Endothelial cell of umbilical vein (primary cell): ENCODE data around the gene ATG101. TPM values are rescaled to one million over a fixed set of nuclear protein-coding genes. Genes with fewer than 3 reads are reported as not detected.

Experiments used
- BruUV-seq: library from RNA; stranded (reverse); fragments of 400-500 nt; replicated peaks from 2 replicates; lab custom pipeline; 2021; lab: Mats Ljungman, UMichigan
- CTCF ChIA-PET: fragments of 300-600, 350-600 bp; sonication (Branson Sonifier 250); formaldehyde crosslinking; loops from one replicate; lab custom pipeline; 2021; ENCODE audit warnings: antibody characterized with exemption, inconsistent platforms; lab: Charles Lee
- POLR2A ChIA-PET: fragments of 300-600, 350-600 bp; sonication (Branson Sonifier 250); formaldehyde crosslinking; loops from one replicate; lab custom pipeline; 2021; ENCODE audit warnings: antibody characterized with exemption, inconsistent platforms; lab: Charles Lee
- DNase-seq: peaks from one replicate; pipeline ENCODE4 v3.0.0-alpha.2; 2011; ENCODE audit warnings: low read depth, low spot score
- FAIRE-seq: peaks from 2 replicates; lab custom pipeline; 2011; peaks lifted over from hg19 to GRCh38; lab: Jason Lieb, UNC
- H2AFZ ChIP-seq: 2 replicates; pipeline ENCODE4 v1.6.0; 2012; ENCODE audit warnings: low read depth, low read length, control low read depth, inconsistent platforms
- H3K27ac ChIP-seq: 2 replicates; pipeline ENCODE4 v1.5.1; 2011; ENCODE audit warnings: low read depth, mild to moderate bottlenecking, control low read depth, low read length, moderate library complexity; ENCODE audit not compliant: insufficient read depth
- H3K27me3 ChIP-seq, 2 experiments: 2 replicates each; pipeline versions ENCODE4 v1.6.0 to v1.6.1; 2011; ENCODE audit warnings: low read length in 2 of 2, mixed read lengths in 1 of 2; ENCODE audit not compliant: control insufficient read depth in 2 of 2, insufficient read depth in 2 of 2
- H3K36me3 ChIP-seq, 2 experiments: 2 replicates in 1 of 2; 3 replicates in 1 of 2; pipeline ENCODE4 v1.5.1; 2011; ENCODE audit warnings: low read length in 2 of 2, mild to moderate bottlenecking in 1 of 2, moderate library complexity in 1 of 2; ENCODE audit not compliant: control insufficient read depth in 2 of 2, insufficient read depth in 2 of 2; ENCODE audit errors: extremely low read depth in 1 of 2
- H3K4me1 ChIP-seq: 3 replicates; pipeline ENCODE4 v1.5.1; 2011; ENCODE audit warnings: mild to moderate bottlenecking, low read length; ENCODE audit not compliant: control insufficient read depth, insufficient read depth; ENCODE audit errors: extremely low read depth
- H3K4me2 ChIP-seq: 2 replicates; pipeline ENCODE4 v1.6.1; 2011; ENCODE audit warnings: low read length, control low read depth, mixed read lengths; ENCODE audit not compliant: insufficient read depth
- H3K4me3 ChIP-seq, 3 experiments: fragments of 200-600 bp in 1 of 3; sonication (generic), shearing (Covaris generic) in 1 of 3; replicated peaks in 1 of 3; 2 replicates each; pipeline ENCODE4 v1.5.1; 2011 to 2016; ENCODE audit warnings: control low read depth in 3 of 3, low read length in 3 of 3, mild to moderate bottlenecking in 2 of 3, inconsistent platforms in 1 of 3, low read depth in 1 of 3, moderate library complexity in 1 of 3; ENCODE audit not compliant: insufficient read depth in 1 of 3
- H3K79me2 ChIP-seq: 2 replicates; pipeline ENCODE4 v1.6.0; 2012; ENCODE audit warnings: low read length, inconsistent platforms; ENCODE audit not compliant: control insufficient read depth, insufficient read depth
- H3K9ac ChIP-seq: replicated peaks from 2 replicates; pipeline ENCODE3; 2011; ENCODE audit warnings: low read length, control low read depth; ENCODE audit not compliant: insufficient read depth; ENCODE audit errors: extremely low read depth
- H3K9me1 ChIP-seq: replicated peaks from 3 replicates; pipeline ENCODE4 v1.6.0; 2011; ENCODE audit warnings: mild to moderate bottlenecking, low read length; ENCODE audit not compliant: control insufficient read depth, insufficient read depth; ENCODE audit errors: extremely low read depth
- H3K9me3 ChIP-seq: replicated peaks from 2 replicates; pipeline ENCODE4 v1.5.1; 2012; ENCODE audit warnings: low read length, inconsistent platforms; ENCODE audit not compliant: control insufficient read depth, insufficient read depth
- H4K20me1 ChIP-seq: replicated peaks from 2 replicates; pipeline ENCODE3; 2011; ENCODE audit warnings: mild to moderate bottlenecking, low read length; ENCODE audit not compliant: control insufficient read depth, insufficient read depth; ENCODE audit errors: extremely low read depth
- CTCF ChIP-seq, 2 donors: IDR thresholded peaks; 1 replicate in 1 of 2; 2 replicates in 1 of 2; pipeline ENCODE4 v1.5.1; 2011; ENCODE audit warnings: low read length in 2 of 2, mild to moderate bottlenecking in 2 of 2, moderate library complexity in 2 of 2, control low read depth in 1 of 2, inconsistent platforms in 1 of 2, low read depth in 1 of 2; ENCODE audit not compliant: insufficient read depth in 1 of 2; ENCODE audit errors: extremely low read depth in 1 of 2
- EZH2 ChIP-seq: IDR thresholded peaks from 2 replicates; pipeline ENCODE4 v1.6.1; 2012; ENCODE audit warnings: borderline replicate concordance, low read depth, mild to moderate bottlenecking, moderate library complexity, low read length, inconsistent platforms; ENCODE audit not compliant: severe bottlenecking
- FOS ChIP-seq: IDR thresholded peaks from 2 replicates; pipeline ENCODE4 v1.6.1; 2011; ENCODE audit warnings: mild to moderate bottlenecking, low read length, moderate library complexity, borderline replicate concordance; ENCODE audit not compliant: insufficient read depth
- GATA2 ChIP-seq: IDR thresholded peaks from 2 replicates; pipeline ENCODE4 v1.7.0; 2011; ENCODE audit warnings: low read depth, mild to moderate bottlenecking, moderate library complexity, mixed read lengths, low read length; ENCODE audit not compliant: insufficient read length, insufficient read depth
- JUN ChIP-seq: IDR thresholded peaks from 2 replicates; pipeline ENCODE4 v1.6.1; 2011; ENCODE audit warnings: borderline replicate concordance, low read depth; ENCODE audit not compliant: insufficient read length, insufficient read depth
- MAX ChIP-seq: IDR thresholded peaks from 2 replicates; pipeline ENCODE4 v1.6.1; 2011; ENCODE audit not compliant: insufficient read depth, insufficient read length
- MYC ChIP-seq: IDR thresholded peaks from one replicate; pipeline ENCODE4 v1.6.1; 2011; ENCODE audit warnings: mild to moderate bottlenecking, low read depth, low read length
- POLR2A ChIP-seq: IDR thresholded peaks from 2 replicates; pipeline ENCODE4 v1.6.1; 2012; ENCODE audit warnings: low read depth, mild to moderate bottlenecking, control low read depth, low read length
- POLR2AphosphoS5 ChIP-seq: IDR thresholded peaks from 2 replicates; pipeline ENCODE4 v1.6.1; 2012; ENCODE audit warnings: low read depth, mild to moderate bottlenecking, control low read depth, low read length, moderate library complexity; ENCODE audit not compliant: insufficient read depth
- dilution Hi-C: fragments of 300-500 bp; cut with MboI; formaldehyde crosslinking; loops from one replicate; pipeline ENCODE4 v1.15.0; 2019; ENCODE audit warnings: low sequenced_read_pairs; ENCODE audit not compliant: extremely low pct_ligation_motif_present
- intact Hi-C: fragments of 100-400 bp; cut with micrococcal nuclease; formaldehyde crosslinking; loops from one replicate; pipeline ENCODE4 v1.10.0; 2022
- polyA plus RNA-seq, 4 experiments: library from polyadenylated mRNA; depleted of rRNA in 3 of 4; stranded (reverse) in 3 of 4; unstranded in 1 of 4; fragments of >200 nt; gene quantifications; 2 replicates each; pipeline versions ENCODE4 v1.2.1 to v1.2.3, GENCODE V29; 2011 to 2012; ENCODE audit warnings: missing spikeins in 1 of 4
- total RNA-seq: library from RNA; stranded (reverse); gene quantifications from 2 replicates; pipeline ENCODE4 v1.2.3, GENCODE V29; 2021

ATG101 gene
- total and polyA plus RNA-seq, 2 donors (not counting 3 experiments of a cell fraction or from before 2014, with no cell fraction given), result 41.6 to 78.4 TPM

GRCh38 chr12:52052468-52053186 lies 17.2 kb upstream of the ATG101 start:
- ChIA-PET CTCF (interaction anchor here (1.2 to 2.7 kb wide), 3 partner anchors 8 to 27 kb away, joined by 3 to 33 read pairs (median 6); no protein-coding TSS in a partner anchor), POLR2A (no interaction called here)
- no peaks in the 10 kb centered on the region for H3K9me3 ChIP-seq
- H3K27ac ChIP-seq, result no peak overlapping the region
- FAIRE-seq (no peak), DNase-seq (no peak)
- no peaks in the 10 kb centered on the region for H3K79me2 ChIP-seq
- no peak overlapping the region for H3K4me2 ChIP-seq
- dilution Hi-C loops, result no loop called here
- intact Hi-C loops, result no loop called here
- H2AFZ ChIP-seq, result no peak overlapping the region
- TF ChIP-seq FOS, result no peak
- TF ChIP-seq JUN, result no peak
- TF ChIP-seq MYC, result no peak
- TF ChIP-seq GATA2, result no peak
- no peak for TF ChIP-seq EZH2
- no peak for TF ChIP-seq POLR2A
- TF ChIP-seq POLR2AphosphoS5, result no peak
- no peak for TF ChIP-seq CTCF (IDR thresholded peaks at IDR 0.05; ENCODE audit: extremely low read depth in 1 of 2, insufficient read depth in 1 of 2, low read depth in 1 of 2, low read length in 2 of 2)
- no peak for TF ChIP-seq MAX
- no peak overlapping the region for H3K4me3 ChIP-seq
- no peak overlapping the region for H3K9ac ChIP-seq
- H3K36me3 ChIP-seq, result no peaks in the 10 kb centered on the region
- no peaks in the 10 kb centered on the region for H4K20me1 ChIP-seq
- no peaks in the 10 kb centered on the region for H3K9me1 ChIP-seq
- no TSS peak for BruUV-seq
- H3K4me1 ChIP-seq, result peaks cover 17% of the 10 kb centered on the region
- no peaks in the 10 kb centered on the region for H3K27me3 ChIP-seq
